Thoracic aorta (tissue), 2 donors: Measurements from ENCODE around the gene OR10P1. TPM values are rescaled to one million over a fixed set of nuclear protein-coding genes. Genes with fewer than 3 reads are reported as not detected.

Experiments used
- ATAC-seq: fragments of 150-250 bp; one replicate; pipeline ENCODE4 v1.8.0; 2017; ENCODE audit warnings: low read depth; ENCODE audit not compliant: insufficient number of reproducible peaks, low FRiP score
- DNase-seq: peaks from one replicate; pipeline ENCODE4 v3.0.0-alpha.2; 2020; ENCODE audit warnings: low spot score
- H3K27ac ChIP-seq, 2 donors: fragments of 200-600 bp; sonication (generic); 1 replicate in 1 of 2; 2 replicates in 1 of 2; pipeline ENCODE4 v1.5.1; 2016; ENCODE audit warnings: mild to moderate bottlenecking in 2 of 2, moderate library complexity in 2 of 2
- H3K27me3 ChIP-seq: fragments of 200-600 bp; sonication (generic); replicated peaks from 2 replicates; pipeline ENCODE4 v1.6.0; 2016; ENCODE audit warnings: mild to moderate bottlenecking; ENCODE audit not compliant: insufficient read depth
- H3K36me3 ChIP-seq: fragments of 200-600 bp; sonication (generic); one replicate; pipeline ENCODE4 v1.5.1; 2016
- H3K4me1 ChIP-seq, 2 donors: fragments of 200-600 bp; sonication (generic); 1 replicate in 1 of 2; 2 replicates in 1 of 2; pipeline versions ENCODE4 v1.5.1 to v1.6.0; 2016; ENCODE audit warnings: low read depth in 2 of 2, mild to moderate bottlenecking in 1 of 2; ENCODE audit not compliant: control insufficient read depth in 1 of 2
- H3K4me3 ChIP-seq: fragments of 200-600 bp; sonication (generic); 2 replicates; pipeline ENCODE4 v1.5.1; 2016; ENCODE audit warnings: mild to moderate bottlenecking
- H3K9me3 ChIP-seq: fragments of 200-600 bp; sonication (generic); 2 replicates; pipeline ENCODE4 v1.5.1; 2016
- CTCF ChIP-seq: fragments of 200-600 bp; sonication (generic); IDR thresholded peaks from one replicate; pipeline ENCODE4 v1.5.1; 2019; ENCODE audit warnings: antibody characterized with exemption
- total RNA-seq, 2 donors: library from RNA; depleted of rRNA; stranded (reverse); fragments of >200 nt; gene quantifications; one replicate each; pipeline versions ENCODE4 v1.1.0 to v1.2.3, GENCODE V29; 2016

OR10P1 gene
- total RNA-seq, 2 donors from 2014 or later, result not detected

GRCh38 chr12:55676707-55677106, 40.0 kb downstream of the OR10P1 start:
- no peak overlapping the region for H3K4me3 ChIP-seq
- DNase-seq, result no peak
- H3K9me3 ChIP-seq, result no peaks in the 10 kb centered on the region
- H3K27ac ChIP-seq, result no peak overlapping the region
- no peaks in the 10 kb centered on the region for H3K36me3 ChIP-seq
- H3K27me3 ChIP-seq, result no peaks in the 10 kb centered on the region
- ATAC-seq, result no peak
- H3K4me1 ChIP-seq, result peaks cover 3 to 7% of the 10 kb centered on the region in 2 donors
- no peak for TF ChIP-seq CTCF

GRCh38 chr12:55679691-55680090, 43.0 kb downstream of the OR10P1 start:
- no peak for TF ChIP-seq CTCF
- H3K4me1 ChIP-seq, result peaks cover 6 to 15% of the 10 kb centered on the region in 2 donors
- no peaks in the 10 kb centered on the region for H3K9me3 ChIP-seq
- DNase-seq, result no peak
- H3K4me3 ChIP-seq, result no peak overlapping the region
- H3K27ac ChIP-seq, result no peak overlapping the region
- H3K36me3 ChIP-seq, result no peaks in the 10 kb centered on the region
- no peaks in the 10 kb centered on the region for H3K27me3 ChIP-seq
- ATAC-seq, result no peak

GRCh38 chr12:55681142-55682077, 44.7 kb downstream of the OR10P1 start:
- peak; percentile 44 for ATAC-seq
- peak overlapping the region; percentile 51 for H3K4me3 ChIP-seq
- H3K27me3 ChIP-seq, result no peaks in the 10 kb centered on the region
- peak; percentile 63 for DNase-seq
- peak overlapping the region; percentile 34 to 47 for H3K27ac ChIP-seq
- peaks cover 16% of the 10 kb centered on the region for H3K36me3 ChIP-seq
- peaks cover 6 to 15% of the 10 kb centered on the region in 2 donors for H3K4me1 ChIP-seq
- TF ChIP-seq CTCF, result peak; percentile 36
- no peaks in the 10 kb centered on the region for H3K9me3 ChIP-seq

GRCh38 chr12:55682087-55682796, 45.5 kb downstream of the OR10P1 start:
- peaks cover 24% of the 10 kb centered on the region for H3K36me3 ChIP-seq
- peak overlapping the region; percentile 51 for H3K4me3 ChIP-seq
- no peak overlapping the region for H3K27ac ChIP-seq
- no peaks in the 10 kb centered on the region for H3K9me3 ChIP-seq
- no peaks in the 10 kb centered on the region for H3K27me3 ChIP-seq
- H3K4me1 ChIP-seq, result peaks cover 6 to 15% of the 10 kb centered on the region in 2 donors
- ATAC-seq, result no peak
- TF ChIP-seq CTCF, result no peak
- no peak for DNase-seq

GRCh38 chr12:55683676-55684075, 47.0 kb downstream of the OR10P1 start:
- peaks cover 6 to 15% of the 10 kb centered on the region in 2 donors for H3K4me1 ChIP-seq
- DNase-seq, result no peak
- no peak for ATAC-seq
- H3K36me3 ChIP-seq, result peaks cover 39% of the 10 kb centered on the region
- H3K27me3 ChIP-seq, result no peaks in the 10 kb centered on the region
- H3K4me3 ChIP-seq, result no peak overlapping the region
- no peaks in the 10 kb centered on the region for H3K9me3 ChIP-seq
- no peak for TF ChIP-seq CTCF
- H3K27ac ChIP-seq, result no peak overlapping the region
